EH (cell line): ENCODE results near the gene TUSC2.

Experiments used
- DNase-seq: peaks from one replicate; pipeline ENCODE4 v3.0.0-alpha.2; 2015; ENCODE audit warnings: low read depth

Gene TUSC2

GRCh38 chr3:50334339-50335075 is 6.5 kb upstream of the TUSC2 start:
- DNase-seq: peak; percentile 27

GRCh38 chr3:50333744-50334328 is 5.8 kb upstream of the TUSC2 start:
- DNase-seq: peak; percentile 81

GRCh38 chr3:50331364-50331907 is 3.4 kb upstream of the TUSC2 start:
- DNase-seq: no peak

GRCh38 chr3:50330330-50330729 is 2.3 kb upstream of the TUSC2 start:
- no peak for DNase-seq

- DNase-seq: no peak
Measured at GRCh38 chr3:50327129-50327528, 894 bp downstream of the TUSC2 start.

- no peak for DNase-seq
Measured at GRCh38 chr3:50326182-50326541, 1.9 kb downstream of the TUSC2 start.

- DNase-seq: no peak
Measured at GRCh38 chr3:50325497-50326181, 2.4 kb downstream of the TUSC2 start.

GRCh38 chr3:50325113-50325480 is 2.9 kb downstream of the TUSC2 start:
- no peak for DNase-seq

- peak; percentile 71 for DNase-seq
Measured at GRCh38 chr3:50324351-50325112, 3.5 kb downstream of the TUSC2 start.

GRCh38 chr3:50323614-50324199 is 4.3 kb downstream of the TUSC2 start:
- no peak for DNase-seq

GRCh38 chr3:50323092-50323600 is 4.9 kb downstream of the TUSC2 start:
- DNase-seq: no peak

GRCh38 chr3:50322386-50323091 is 5.5 kb downstream of the TUSC2 start, which contains the start of gene HYAL2:
HYAL2 (minus strand) TSS chr3:50322745; CDS start chr3:50320489, 2,256 bp downstream.
- no peak for DNase-seq

- no peak for DNase-seq
Measured at GRCh38 chr3:50322115-50322385, 6.0 kb downstream of the TUSC2 start.

GRCh38 chr3:50321336-50322114 is 6.5 kb downstream of the TUSC2 start:
- DNase-seq: peak; percentile 90

- DNase-seq: peak; percentile 75
Measured at GRCh38 chr3:50320853-50321335, 7.1 kb downstream of the TUSC2 start.

GRCh38 chr3:50319894-50320625 is 8.0 kb downstream of the TUSC2 start:
- DNase-seq: no peak

- DNase-seq: no peak
Measured at GRCh38 chr3:50319181-50319893, 8.7 kb downstream of the TUSC2 start.

GRCh38 chr3:50318615-50319014 is 9.4 kb downstream of the TUSC2 start:
- DNase-seq: no peak

- no peak for DNase-seq
Measured at GRCh38 chr3:50318163-50318562, 9.9 kb downstream of the TUSC2 start.
